Limb (tissue), 2 donors: ENCODE results near the gene IL17RE.
"Not testable (repeated sequence)": the region's sequence is repeated elsewhere in the genome, so short reads cannot be mapped to it uniquely, and the experiment has no call there.

Source experiments
- DNase-seq, 2 donors: peaks; one replicate each; pipeline ENCODE4 v3.0.0-alpha.2; 2016; ENCODE audit errors: extremely low spot score in 2 of 2

IL17RE gene

GRCh38 chr3:9879830-9880549 lies 22.7 kb upstream of the IL17RE start, which contains the start of gene CIDEC:
Gene CIDEC (minus strand): TSS chr3:9880253. CDS start chr3:9878486, 1,767 bp downstream.
- no peak for DNase-seq

DNA sequence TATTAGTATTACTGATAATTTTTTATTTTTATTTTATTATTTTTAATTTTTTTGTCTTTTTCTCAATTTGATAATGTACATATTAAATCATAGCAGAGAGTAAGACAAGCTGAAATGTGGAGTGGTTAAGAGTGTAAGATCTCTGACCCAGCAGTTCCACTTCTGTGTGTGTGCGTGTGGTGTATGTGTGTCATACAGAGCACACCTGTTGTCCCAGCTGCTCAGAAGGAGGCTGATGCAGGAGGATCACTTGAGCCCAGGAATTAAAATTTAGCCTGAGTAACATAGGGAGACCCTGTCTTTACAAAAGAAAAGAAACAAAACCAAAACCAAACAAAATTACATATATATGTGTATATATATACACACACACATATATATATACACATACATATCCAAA lies 21.2 kb upstream of the IL17RE start:
- DNase-seq: no peak

- DNase-seq: no peak
These were observed 18.7 kb upstream of the IL17RE start for GRCh38 chr3:9883706-9884554.

DNA sequence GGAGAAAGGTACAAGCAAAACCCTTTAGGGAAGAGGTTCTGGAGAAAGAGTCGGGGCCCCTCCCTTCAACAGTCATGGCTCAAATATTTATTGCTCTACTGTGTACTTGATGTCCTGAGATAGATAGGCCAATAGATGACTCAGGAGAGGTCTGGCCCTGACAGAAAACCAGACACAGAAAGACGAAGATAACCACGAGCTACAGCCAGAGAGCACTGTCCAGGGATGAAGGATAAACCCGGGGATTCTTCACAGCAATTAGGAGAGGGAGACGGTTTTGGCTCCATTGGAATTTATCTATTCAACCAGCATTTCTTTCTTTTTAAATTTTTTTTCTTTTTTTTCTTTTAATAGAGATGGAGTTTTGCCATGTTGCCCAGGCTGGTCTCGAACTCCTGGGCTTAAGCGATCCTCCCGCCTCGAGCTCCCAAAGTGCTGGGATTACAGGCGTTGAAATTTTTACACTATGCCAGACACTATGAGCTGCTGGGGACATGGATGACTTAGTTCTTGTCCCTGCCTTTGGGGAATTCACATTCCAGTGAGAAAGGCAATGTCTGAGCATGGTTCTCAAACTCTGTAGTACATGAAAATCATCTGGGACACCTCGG lies 18.0 kb upstream of the IL17RE start:
- no peak for DNase-seq

DNA sequence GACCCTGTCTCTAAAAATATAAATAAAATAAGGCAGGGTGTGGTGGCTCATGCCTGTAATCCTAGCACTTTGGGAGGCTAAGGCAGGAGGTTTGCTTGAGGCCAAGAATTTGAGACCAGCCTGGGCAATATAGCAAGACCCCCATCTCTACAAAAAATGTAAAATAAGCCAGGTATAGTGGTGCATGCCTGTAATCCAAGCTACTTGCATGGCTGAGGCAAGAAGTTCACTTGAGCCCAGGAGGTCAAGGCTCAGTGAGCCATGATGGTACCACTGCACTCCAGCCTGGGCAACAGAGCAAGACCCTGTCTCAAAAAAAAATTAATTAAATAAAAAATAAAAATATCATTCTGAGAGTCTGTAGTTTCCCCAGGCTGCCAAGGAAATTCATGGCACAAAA lies 16.3 kb upstream of the IL17RE start:
- DNase-seq: no peak

DNA sequence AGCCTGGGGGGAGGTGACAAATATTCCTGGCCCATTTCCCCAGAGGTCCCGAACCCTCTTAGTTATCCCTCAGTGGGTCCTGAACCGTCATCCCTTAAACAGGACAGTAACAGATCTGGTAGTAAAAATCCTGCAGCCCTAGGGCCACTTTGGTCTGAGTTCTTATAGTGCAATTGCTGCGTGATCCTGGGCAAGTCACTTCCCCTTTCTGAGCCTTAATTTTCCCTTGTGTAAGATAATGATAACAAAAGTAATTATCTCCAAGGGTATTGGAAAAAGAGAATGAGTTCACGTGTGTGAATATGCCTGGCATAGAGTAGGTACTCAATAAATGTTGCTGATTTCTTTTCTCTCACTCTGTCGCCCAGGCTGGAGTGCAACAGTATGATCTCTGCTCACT lies 15.2 kb upstream of the IL17RE start:
- no peak for DNase-seq

DNA sequence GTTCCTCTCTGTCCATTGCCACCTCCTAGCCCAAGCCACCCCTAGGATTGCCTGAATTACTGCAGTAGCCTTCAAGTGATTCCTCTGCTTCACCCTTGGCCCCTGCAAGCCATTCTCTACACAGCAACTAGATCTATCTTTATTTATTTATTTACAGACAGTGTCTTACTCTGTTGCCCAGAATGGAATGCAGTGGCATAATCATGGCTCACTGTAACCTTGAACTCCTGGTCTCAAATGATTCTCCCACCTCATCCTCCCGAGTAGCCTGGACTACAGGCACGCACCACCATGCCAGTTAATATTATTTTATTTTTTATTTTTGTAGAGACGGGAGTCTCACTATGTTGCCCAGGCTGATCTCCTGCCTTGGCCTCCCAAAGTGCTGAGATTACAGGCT lies 14.1 kb upstream of the IL17RE start:
- DNase-seq: no peak

GRCh38 chr3:9889405-9889804 lies 13.2 kb upstream of the IL17RE start:
- DNase-seq: no peak

- peak; percentile 84 to 96 for DNase-seq
These were observed 12.2 kb upstream of the IL17RE start, which contains the start of gene JAGN1 for GRCh38 chr3:9890249-9891071. Gene JAGN1 (plus strand): TSS chr3:9890610. CDS start chr3:9890723, 113 bp downstream.

- DNase-seq: no peak
These were observed 11.5 kb upstream of the IL17RE start for GRCh38 chr3:9891072-9891622.

DNA sequence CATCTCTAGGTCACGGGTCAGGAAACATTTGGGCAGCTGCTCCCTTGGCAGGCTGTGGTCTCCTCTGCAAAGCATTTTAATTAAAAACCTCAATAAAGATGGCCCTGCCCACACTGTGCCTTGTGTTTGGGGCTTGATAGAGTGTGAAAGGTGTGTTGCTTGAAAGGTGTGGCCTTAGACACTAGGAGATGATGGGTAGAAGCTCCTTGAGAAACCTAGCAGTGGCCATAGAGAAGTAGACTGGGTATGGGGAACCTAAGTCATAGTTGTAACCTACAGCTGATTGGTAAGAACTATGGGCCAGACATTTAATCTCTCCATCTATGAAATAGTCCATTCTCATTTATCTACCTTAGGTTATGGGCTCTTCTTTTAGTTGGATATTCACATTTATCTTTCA lies 8.9 kb upstream of the IL17RE start:
- no peak for DNase-seq

DNA sequence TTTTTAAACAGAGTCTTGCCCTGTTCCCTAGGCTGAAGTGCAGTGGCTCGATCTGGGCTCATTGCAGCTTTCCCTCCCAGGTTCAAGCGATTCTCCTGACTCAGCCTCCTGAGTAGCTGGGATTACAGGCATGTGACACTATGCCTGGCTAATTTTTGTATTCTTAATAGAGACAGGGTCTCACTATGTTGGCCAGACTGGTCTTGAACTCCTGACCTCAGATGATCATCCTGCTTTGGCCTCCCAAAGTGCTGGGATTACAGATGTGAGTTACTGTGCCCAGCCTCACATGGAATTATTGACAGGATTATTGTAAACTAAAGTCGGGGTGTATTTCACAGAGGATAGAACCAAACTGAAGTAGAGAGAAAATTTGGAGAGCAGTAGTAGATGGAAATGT lies 6.9 kb upstream of the IL17RE start:
- DNase-seq: not testable (repeated sequence)

GRCh38 chr3:9896755-9897407 lies 5.8 kb upstream of the IL17RE start:
- DNase-seq: not testable (repeated sequence)

DNA sequence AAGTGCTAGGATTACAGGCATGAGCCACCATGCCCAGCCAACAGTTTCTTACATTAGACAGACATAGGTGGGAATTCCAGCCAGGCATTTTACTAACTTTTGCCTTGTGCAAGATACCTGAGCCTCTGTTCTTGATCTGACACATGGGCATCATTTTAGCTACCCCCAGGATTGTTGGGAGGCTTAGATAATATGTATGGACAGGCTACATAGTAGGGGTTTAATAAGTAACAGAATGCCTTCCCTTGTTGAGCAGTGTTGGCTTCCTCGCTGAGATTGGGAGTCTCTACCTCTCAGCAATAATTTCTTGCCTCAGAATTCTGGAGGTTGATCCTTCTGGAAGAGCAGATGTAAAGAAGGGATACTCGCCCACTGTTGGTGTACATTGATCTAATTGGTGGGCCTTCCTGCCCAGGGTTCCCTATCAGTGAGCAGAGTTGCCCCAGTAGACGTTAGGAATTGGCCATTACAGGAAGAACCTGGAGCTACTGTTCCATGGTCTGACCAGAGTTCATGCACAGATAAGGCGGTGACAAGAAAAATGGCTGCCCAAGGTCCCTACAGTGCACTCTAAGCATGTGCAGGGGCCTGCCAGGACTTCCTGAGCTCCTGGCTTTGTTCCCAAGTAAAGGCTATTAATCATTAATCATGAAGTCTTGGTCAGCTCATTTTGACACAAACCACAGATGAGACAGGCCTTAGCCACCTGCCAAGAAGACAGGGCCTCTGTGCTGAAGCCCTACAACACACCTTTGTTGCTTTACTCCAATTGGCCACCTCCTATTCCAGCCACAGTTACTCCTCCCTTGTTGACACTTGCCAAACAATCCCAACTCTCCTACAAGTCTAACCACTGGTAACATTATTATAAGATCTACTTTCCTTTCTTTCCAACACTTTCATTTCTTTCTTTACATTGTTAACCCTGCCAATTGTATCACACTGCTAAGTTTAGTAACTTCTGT lies 5.0 kb upstream of the IL17RE start:
- no peak for DNase-seq

DNA sequence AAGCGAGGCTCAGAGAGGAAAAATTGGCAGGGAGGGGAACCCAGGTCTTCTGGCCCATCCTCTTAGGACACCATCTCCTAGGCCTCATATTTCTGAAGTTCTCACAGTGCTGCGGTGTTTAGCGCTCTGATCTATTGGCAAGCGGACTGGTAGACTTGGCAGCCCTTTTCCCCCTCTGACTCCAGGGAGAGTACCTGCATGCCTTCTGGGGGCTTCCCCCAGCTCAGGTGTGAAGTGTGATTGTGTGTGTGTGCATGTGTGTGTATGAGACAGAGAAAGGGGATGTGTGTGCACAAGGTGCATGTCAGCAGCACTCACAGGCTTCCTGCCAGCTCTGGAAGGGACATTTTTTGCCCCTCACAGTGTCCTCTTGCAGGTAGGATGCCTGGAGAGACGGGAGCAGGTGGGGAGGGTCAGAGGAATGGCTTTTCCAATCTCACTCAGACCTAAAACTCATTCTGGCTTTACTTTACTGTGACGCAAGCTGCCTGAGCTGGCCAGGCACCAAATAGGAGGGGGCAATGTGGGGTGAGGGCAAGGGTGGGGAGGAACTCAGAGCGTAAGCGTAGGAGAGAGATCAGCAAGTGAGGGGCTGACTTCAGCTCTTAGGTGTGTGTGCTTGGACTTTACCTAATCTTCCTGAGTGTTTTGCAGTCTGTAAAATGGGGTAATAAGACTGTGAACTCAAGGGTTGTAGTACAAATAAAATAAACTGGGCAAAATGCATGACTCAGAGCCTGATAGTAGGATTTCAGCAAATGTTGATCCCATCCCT lies 4.0 kb upstream of the IL17RE start:
- no peak for DNase-seq

DNA sequence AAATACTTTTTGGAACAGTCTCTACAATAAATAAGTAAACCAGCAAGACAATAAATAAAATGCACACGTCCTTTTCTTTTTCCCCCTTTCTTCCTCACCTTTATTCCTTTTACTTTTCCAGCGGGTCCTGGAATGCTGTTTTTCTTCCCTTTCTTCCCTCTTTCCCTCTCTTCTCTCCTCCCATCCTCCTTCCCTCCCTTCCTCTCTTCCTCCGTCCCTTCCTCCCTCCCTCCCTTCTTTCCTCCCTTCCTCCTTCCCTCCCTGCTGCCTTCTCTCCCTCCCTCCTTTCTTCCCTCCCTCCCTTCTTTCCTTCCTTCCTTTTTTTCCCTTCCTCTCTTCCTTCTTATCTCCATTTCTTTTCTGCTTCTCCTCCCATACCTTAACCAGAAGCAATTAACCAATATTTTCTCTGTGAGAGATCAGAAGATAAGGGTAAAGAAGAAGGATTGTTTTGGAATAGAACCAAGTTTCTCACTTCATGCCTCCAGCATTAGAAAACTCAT lies 3.3 kb upstream of the IL17RE start:
- no peak for DNase-seq

DNA sequence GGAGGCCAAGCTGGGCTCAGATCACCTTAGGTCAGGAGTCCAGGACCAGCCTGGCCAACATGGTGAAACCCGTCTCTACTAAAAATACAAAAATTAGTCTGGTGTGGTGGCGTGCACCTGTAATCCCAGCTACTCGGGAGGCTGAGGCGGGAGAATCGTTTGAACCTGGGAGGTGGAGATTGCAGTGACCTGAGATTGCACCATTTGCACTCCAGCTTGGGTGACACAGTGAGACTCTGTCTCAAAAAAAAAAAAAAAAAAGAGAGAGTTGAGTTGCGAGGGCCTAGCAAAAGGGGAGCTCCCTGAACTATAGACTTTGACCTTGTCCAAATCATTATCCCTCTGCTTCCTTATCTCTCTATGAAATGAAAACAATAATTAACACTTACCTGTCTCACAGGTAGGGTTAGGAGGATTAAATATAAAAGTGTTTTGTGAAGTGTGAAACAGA lies 1.7 kb upstream of the IL17RE start:
- DNase-seq: not testable (repeated sequence)

DNA sequence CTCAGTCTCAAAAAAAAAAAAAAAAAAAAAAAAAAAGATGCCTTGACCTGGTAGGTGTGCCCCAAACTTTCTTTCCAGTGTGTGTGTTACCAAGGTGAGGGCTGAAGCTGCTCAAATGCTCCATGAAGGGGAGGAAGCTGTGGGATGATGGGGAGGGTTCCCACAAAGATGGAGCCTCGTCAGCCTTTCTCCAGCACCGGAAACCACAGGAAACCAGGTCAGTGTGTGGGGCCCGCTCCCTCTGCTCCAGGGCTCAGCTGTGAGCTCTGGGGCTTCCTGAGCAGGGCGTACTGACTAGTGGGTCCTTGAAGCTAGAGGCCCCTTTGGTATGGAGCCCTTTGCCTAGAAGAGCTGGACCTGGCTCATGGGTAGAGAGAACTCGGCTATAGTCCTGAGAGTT lies 681 bp upstream of the IL17RE start:
- no peak for DNase-seq
